Immature natural killer cell (primary cell): ENCODE results near the gene CNTD1. TPM values are rescaled to one million over a fixed set of nuclear protein-coding genes. Genes with fewer than 3 reads are reported as not detected.
A peak's percentile ranks its signal among the peaks of the same experiment; 100 is the strongest.

ENCODE experiments used
- DNase-seq, 3 donors: peaks; one replicate each; pipeline ENCODE4 v3.0.0; 2022; ENCODE audit warnings: mixed read lengths in 1 of 3
- H3K27ac Mint-ChIP-seq, 6 donors: one replicate each; pipeline ENCODE4 v1.8.0; 2020; ENCODE audit warnings: mixed read lengths in 6 of 6, mild to moderate bottlenecking in 5 of 6, inconsistent platforms in 4 of 6, moderate library complexity in 3 of 6
- H3K27me3 Mint-ChIP-seq, 3 donors: one replicate each; pipeline ENCODE4 v1.8.0; 2020 to 2021; ENCODE audit warnings: low read depth in 3 of 3, mild to moderate bottlenecking in 3 of 3, mixed read lengths in 3 of 3, moderate library complexity in 3 of 3, inconsistent platforms in 1 of 3
- H3K36me3 Mint-ChIP-seq, 3 donors: one replicate each; pipeline ENCODE4 v1.8.0; 2020; ENCODE audit warnings: mixed read lengths in 3 of 3, inconsistent platforms in 2 of 3, mild to moderate bottlenecking in 2 of 3
- H3K4me1 Mint-ChIP-seq, 2 donors: one replicate each; pipeline ENCODE4 v1.8.0; 2020; ENCODE audit warnings: inconsistent platforms in 2 of 2, mild to moderate bottlenecking in 2 of 2, mixed read lengths in 2 of 2, moderate library complexity in 1 of 2
- H3K4me3 Mint-ChIP-seq, 5 donors: one replicate each; pipeline ENCODE4 v1.8.0; 2020; ENCODE audit warnings: mild to moderate bottlenecking in 5 of 5, mixed read lengths in 5 of 5, inconsistent platforms in 3 of 5, moderate library complexity in 3 of 5
- H3K9me3 Mint-ChIP-seq, 6 donors: one replicate each; pipeline ENCODE4 v1.8.0; 2020; ENCODE audit warnings: mild to moderate bottlenecking in 6 of 6, mixed read lengths in 6 of 6, inconsistent platforms in 4 of 6, moderate library complexity in 3 of 6
- polyA plus RNA-seq, 3 donors: library from polyadenylated mRNA; unstranded; fragments of 300-500 nt; fragmentation: Illumina TruSeq; gene quantifications; one replicate each; pipeline ENCODE4 v1.2.3, GENCODE V29; 2021

The CNTD1 gene
- polyA plus RNA-seq, 3 donors from 2014 or later: 0.10 to 0.40 TPM; not detected in 1

GRCh38 chr17:42783062-42783790 is 15.4 kb upstream of the CNTD1 start:
- Mint-ChIP-seq H3K4me1 (peaks cover 0 to 11% of the 10 kb centered on the region in 2 donors), H3K36me3 (peaks cover 9 to 19% (median 13%) of the 10 kb centered on the region in 3 donors), H3K27me3 (peaks cover 17 to 31% (median 30%) of the 10 kb centered on the region in 3 donors), H3K27ac (no peak overlapping the region), H3K4me3 (no peak overlapping the region), H3K9me3 (no peaks in the 10 kb centered on the region)
- no peak for DNase-seq

GRCh38 chr17:42783791-42784138 is 14.9 kb upstream of the CNTD1 start:
- Mint-ChIP-seq H3K27ac (no peak overlapping the region), H3K27me3 (peaks cover 20 to 31% (median 31%) of the 10 kb centered on the region in 3 donors), H3K9me3 (no peaks in the 10 kb centered on the region), H3K36me3 (peaks cover 6 to 13% (median 13%) of the 10 kb centered on the region in 3 donors), H3K4me3 (peak overlapping the region in 1 of 5 donors; percentile 3), H3K4me1 (peaks cover 0 to 11% of the 10 kb centered on the region in 2 donors)
- no peak for DNase-seq

GRCh38 chr17:42784409-42784808 is 14.3 kb upstream of the CNTD1 start:
- DNase-seq: no peak
- H3K9me3 Mint-ChIP-seq: no peaks in the 10 kb centered on the region
- peaks cover 4 to 10% (median 7%) of the 10 kb centered on the region in 3 donors for H3K36me3 Mint-ChIP-seq
- peaks cover 0 to 9% of the 10 kb centered on the region in 2 donors for H3K4me1 Mint-ChIP-seq
- H3K27me3 Mint-ChIP-seq: peaks cover 20 to 31% (median 31%) of the 10 kb centered on the region in 3 donors
- H3K4me3 Mint-ChIP-seq: no peak overlapping the region
- H3K27ac Mint-ChIP-seq: no peak overlapping the region

GRCh38 chr17:42784811-42785592 is 13.7 kb upstream of the CNTD1 start:
- Mint-ChIP-seq H3K4me1 (peaks cover 0 to 4% of the 10 kb centered on the region in 2 donors), H3K27ac (no peak overlapping the region), H3K36me3 (peaks cover 0 to 6% (median 3%) of the 10 kb centered on the region in 3 donors), H3K4me3 (no peak overlapping the region), H3K27me3 (peaks cover 20 to 31% (median 31%) of the 10 kb centered on the region in 3 donors), H3K9me3 (no peaks in the 10 kb centered on the region)
- DNase-seq: no peak

- Mint-ChIP-seq H3K4me3 (no peak overlapping the region), H3K27ac (no peak overlapping the region), H3K27me3 (peaks cover 16 to 31% (median 27%) of the 10 kb centered on the region in 3 donors), H3K4me1 (no peaks in the 10 kb centered on the region), H3K9me3 (no peaks in the 10 kb centered on the region), H3K36me3 (peaks cover 0 to 6% (median 0%) of the 10 kb centered on the region in 3 donors)
- no peak for DNase-seq
These were observed 11.4 kb upstream of the CNTD1 start for GRCh38 chr17:42787266-42787665.

GRCh38 chr17:42791948-42792347 is 6.7 kb upstream of the CNTD1 start:
- H3K27ac Mint-ChIP-seq: no peak overlapping the region
- H3K36me3 Mint-ChIP-seq: peaks cover 0 to 10% (median 3%) of the 10 kb centered on the region in 3 donors
- no peak overlapping the region for H3K4me3 Mint-ChIP-seq
- no peaks in the 10 kb centered on the region for H3K9me3 Mint-ChIP-seq
- H3K27me3 Mint-ChIP-seq: peaks cover 3 to 6% (median 6%) of the 10 kb centered on the region in 3 donors
- H3K4me1 Mint-ChIP-seq: peaks cover 3 to 7% of the 10 kb centered on the region in 2 donors
- DNase-seq: no peak

- peaks cover 6 to 13% of the 10 kb centered on the region in 2 donors for H3K4me1 Mint-ChIP-seq
- H3K27ac Mint-ChIP-seq: no peak overlapping the region
- H3K9me3 Mint-ChIP-seq: no peaks in the 10 kb centered on the region
- no peak overlapping the region for H3K4me3 Mint-ChIP-seq
- no peak for DNase-seq
- peaks cover 3 to 6% (median 3%) of the 10 kb centered on the region in 3 donors for H3K27me3 Mint-ChIP-seq
- peaks cover 0 to 10% (median 3%) of the 10 kb centered on the region in 3 donors for H3K36me3 Mint-ChIP-seq
These were observed 6.1 kb upstream of the CNTD1 start for GRCh38 chr17:42792545-42792944.

- H3K27ac Mint-ChIP-seq: no peak overlapping the region
- peaks cover 0 to 10% (median 3%) of the 10 kb centered on the region in 3 donors for H3K36me3 Mint-ChIP-seq
- H3K9me3 Mint-ChIP-seq: no peaks in the 10 kb centered on the region
- peaks cover 19 to 27% of the 10 kb centered on the region in 2 donors for H3K4me1 Mint-ChIP-seq
- peaks cover 2 to 6% (median 5%) of the 10 kb centered on the region in 3 donors for H3K27me3 Mint-ChIP-seq
- DNase-seq: no peak
- no peak overlapping the region for H3K4me3 Mint-ChIP-seq
These were observed 3.6 kb upstream of the CNTD1 start for GRCh38 chr17:42795061-42795460.

- Mint-ChIP-seq H3K4me1 (peaks cover 19 to 27% of the 10 kb centered on the region in 2 donors), H3K27ac (no peak overlapping the region), H3K27me3 (peaks cover 2 to 6% (median 5%) of the 10 kb centered on the region in 3 donors), H3K36me3 (peaks cover 0 to 10% (median 3%) of the 10 kb centered on the region in 3 donors), H3K9me3 (no peaks in the 10 kb centered on the region), H3K4me3 (peak overlapping the region in 1 of 5 donors; percentile 7)
- no peak for DNase-seq
These were observed 3.2 kb upstream of the CNTD1 start for GRCh38 chr17:42795465-42795864.

GRCh38 chr17:42796066-42796758 is 2.4 kb upstream of the CNTD1 start:
- Mint-ChIP-seq H3K4me3 (peak overlapping the region in 4 of 5 donors; percentile 13 to 54 (median 31)), H3K4me1 (peaks cover 19 to 27% of the 10 kb centered on the region in 2 donors), H3K27ac (no peak overlapping the region), H3K36me3 (peaks cover 0 to 10% (median 3%) of the 10 kb centered on the region in 3 donors), H3K9me3 (no peaks in the 10 kb centered on the region), H3K27me3 (peaks cover 2 to 6% (median 5%) of the 10 kb centered on the region in 3 donors)
- DNase-seq: no peak

- Mint-ChIP-seq H3K27ac (peak overlapping the region in 2 of 6 donors; percentile 28 to 43), H3K4me1 (peaks cover 19 to 27% of the 10 kb centered on the region in 2 donors), H3K36me3 (peaks cover 0 to 10% (median 3%) of the 10 kb centered on the region in 3 donors), H3K9me3 (no peaks in the 10 kb centered on the region), H3K27me3 (peaks cover 2 to 6% (median 5%) of the 10 kb centered on the region in 3 donors), H3K4me3 (peak overlapping the region; percentile 93 to 98 (median 95))
- no peak for DNase-seq
These were observed 1.3 kb upstream of the CNTD1 start for GRCh38 chr17:42797067-42798007.

GRCh38 chr17:42798011-42798382 is 664 bp upstream of the CNTD1 start:
- no peak for DNase-seq
- Mint-ChIP-seq H3K9me3 (no peaks in the 10 kb centered on the region), H3K4me1 (peaks cover 19 to 27% of the 10 kb centered on the region in 2 donors), H3K27ac (peak overlapping the region; percentile 56 to 91 (median 82)), H3K36me3 (peaks cover 0 to 10% (median 3%) of the 10 kb centered on the region in 3 donors), H3K4me3 (peak overlapping the region; percentile 93 to 98 (median 95)), H3K27me3 (peaks cover 2 to 6% (median 5%) of the 10 kb centered on the region in 3 donors)
